HG02840 (cell line): ENCODE measurements around the gene NSUN3.
"Not testable (repeated sequence)": the region's sequence is repeated elsewhere in the genome, so short reads cannot be mapped to it uniquely, and the experiment has no call there.

ENCODE experiments used
- ATAC-seq: cut with Tn5 transposase; IDR thresholded peaks from one replicate; pipeline ENCODE4 v1.9.1; 2021; ENCODE audit warnings: mild to moderate bottlenecking, moderate library complexity, moderate number of reproducible peaks; ENCODE audit not compliant: unreplicated experiment, low FRiP score

NSUN3 gene

DNA sequence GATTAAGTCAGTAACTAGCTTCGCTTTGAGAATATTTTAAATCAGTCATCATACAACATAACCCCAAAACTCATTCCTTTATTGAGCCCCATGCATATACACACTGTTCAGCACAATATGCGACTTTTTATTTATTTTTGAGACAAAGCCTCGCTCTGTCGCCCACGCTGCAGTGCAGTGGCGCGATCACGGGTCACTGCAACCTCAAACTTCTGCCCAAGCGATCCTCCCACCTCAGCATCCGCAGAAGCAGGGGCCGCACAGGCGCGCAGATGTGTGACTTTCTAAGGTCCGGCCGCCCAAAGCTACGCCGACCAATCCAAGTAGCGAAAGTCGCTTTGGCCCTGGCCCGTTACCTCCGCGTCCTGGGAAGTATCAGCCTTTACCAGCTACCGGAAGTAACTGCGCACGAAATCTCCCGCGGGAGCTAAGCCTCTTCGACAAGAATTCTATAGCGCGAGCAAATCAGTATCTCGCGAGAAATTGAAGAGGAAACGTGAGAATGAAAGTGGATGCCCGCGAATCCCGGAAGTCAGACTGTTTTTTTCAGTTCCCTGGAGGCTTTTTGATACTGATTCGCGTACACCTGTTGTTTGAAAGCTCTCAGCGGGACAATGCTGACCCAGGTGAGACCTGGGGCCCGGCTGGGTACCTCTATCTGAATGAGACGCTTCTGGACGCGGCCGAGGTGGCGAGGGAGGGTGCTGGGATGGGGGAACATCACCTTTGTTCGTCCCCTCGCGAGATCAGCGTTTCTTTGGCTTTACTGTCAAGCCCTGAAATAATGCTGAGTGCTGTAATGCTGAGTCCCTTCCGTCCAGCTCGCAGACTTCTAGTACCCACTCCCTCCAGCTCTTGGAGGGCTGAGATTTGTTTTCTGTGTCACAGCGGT is at the start of gene NSUN3, which contains the start of gene DHFR2:
Gene NSUN3, plus strand, starts transcription at position 549 of the 892 bp plus-strand sequence. Its CDS starts 66 bp downstream, at position 615.
Gene DHFR2, minus strand, starts transcription at position 404 of the 892 bp plus-strand sequence. CDS start 1,405 bp downstream, outside the sequence.
- peak; percentile 96 for ATAC-seq

DNA sequence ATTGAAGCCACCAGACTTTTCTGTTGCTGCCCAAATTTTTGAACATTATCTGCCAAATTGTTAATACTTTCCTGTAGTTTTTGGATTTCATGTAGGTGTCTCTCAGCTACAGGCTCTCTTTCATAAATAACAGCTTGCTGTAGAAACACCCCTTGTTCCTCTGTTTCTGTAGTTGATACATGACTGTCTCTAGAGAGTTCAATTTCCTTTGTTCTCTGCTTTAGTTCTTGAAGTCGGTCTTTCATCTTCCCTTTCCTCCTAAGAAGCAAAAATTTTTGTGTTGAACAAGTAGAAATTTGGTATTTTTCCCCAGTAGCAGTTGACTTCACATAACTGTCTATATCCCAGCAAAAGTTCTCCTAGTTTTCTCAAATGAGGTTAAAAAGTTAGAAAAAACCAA is 47.8 kb upstream of the NSUN3 start:
- ATAC-seq, result no peak

DNA sequence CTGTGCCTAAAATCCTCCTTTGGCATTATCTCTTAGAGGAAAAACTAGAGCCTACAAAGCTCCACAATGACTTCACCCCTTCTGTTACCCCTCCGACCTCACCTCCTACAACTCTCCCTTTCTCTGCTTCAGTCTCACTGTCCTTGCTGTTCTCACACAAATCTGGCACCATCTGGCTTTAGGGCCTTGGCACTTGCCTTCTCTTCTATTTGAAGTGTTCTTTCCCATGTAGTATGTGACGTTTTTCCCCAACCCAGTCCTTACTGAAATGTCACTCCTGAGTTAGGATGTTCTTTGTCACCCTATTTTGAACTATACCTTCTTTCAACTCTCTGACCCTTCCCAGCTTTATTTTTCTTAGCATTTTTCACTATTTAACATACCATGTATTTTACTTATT is 43.2 kb upstream of the NSUN3 start:
- ATAC-seq, result no peak

DNA sequence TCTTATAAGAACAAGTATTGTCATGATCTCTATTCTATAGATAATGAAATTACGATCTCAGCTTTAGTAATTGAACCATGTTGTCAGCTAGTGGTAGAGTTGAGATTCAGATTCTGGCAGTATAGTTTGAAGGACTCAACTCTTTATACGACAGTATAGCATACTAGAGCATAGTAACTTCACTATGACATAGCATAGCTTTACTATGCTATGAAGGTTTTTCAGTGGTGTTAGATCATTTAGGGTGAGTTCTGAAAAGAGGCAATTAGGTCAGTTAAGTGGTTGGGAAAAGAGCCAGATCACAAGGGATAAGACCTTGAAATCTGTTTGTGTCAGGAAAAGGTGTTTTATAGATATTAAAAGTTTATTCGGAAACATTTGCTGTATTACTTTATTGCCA is 42.6 kb upstream of the NSUN3 start:
- ATAC-seq, result no peak

DNA sequence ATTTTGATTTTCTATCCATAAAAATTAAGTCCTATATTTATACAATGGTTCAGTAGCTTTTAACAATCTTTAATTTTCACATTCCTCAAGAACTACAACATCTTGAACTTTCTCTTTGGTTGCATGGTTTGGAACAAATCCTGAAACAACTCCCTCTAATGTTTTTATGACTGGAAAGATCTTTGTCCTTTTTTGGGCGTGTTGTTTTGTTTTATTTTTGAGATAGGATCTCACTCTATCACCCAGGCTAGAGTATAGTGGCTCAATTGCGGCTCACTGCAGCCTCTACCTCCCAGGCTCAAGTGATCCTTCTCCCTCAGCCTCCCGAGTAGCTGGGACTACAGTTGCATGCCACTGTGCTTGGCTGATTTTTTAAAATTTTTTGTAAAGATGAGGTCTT is 38.5 kb upstream of the NSUN3 start:
- ATAC-seq, result no peak

DNA sequence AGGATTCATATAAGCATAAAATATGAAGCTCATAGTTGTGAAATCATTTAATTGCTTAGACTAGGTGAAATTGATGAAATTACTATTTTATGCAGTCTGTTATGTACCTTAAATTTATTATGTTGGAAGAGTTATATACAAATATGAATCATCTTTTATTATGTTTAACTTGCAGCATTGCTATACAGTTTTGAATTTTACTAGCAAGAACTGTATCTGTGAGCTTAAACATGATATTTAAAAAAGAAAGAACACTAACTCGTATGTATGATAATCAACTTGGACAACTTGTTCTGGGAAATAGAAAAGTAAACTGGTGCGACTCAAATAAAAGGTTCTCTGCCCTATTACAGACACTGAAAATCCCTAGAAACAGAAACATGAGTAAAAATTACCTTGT is 36.2 kb upstream of the NSUN3 start:
- no peak for ATAC-seq

DNA sequence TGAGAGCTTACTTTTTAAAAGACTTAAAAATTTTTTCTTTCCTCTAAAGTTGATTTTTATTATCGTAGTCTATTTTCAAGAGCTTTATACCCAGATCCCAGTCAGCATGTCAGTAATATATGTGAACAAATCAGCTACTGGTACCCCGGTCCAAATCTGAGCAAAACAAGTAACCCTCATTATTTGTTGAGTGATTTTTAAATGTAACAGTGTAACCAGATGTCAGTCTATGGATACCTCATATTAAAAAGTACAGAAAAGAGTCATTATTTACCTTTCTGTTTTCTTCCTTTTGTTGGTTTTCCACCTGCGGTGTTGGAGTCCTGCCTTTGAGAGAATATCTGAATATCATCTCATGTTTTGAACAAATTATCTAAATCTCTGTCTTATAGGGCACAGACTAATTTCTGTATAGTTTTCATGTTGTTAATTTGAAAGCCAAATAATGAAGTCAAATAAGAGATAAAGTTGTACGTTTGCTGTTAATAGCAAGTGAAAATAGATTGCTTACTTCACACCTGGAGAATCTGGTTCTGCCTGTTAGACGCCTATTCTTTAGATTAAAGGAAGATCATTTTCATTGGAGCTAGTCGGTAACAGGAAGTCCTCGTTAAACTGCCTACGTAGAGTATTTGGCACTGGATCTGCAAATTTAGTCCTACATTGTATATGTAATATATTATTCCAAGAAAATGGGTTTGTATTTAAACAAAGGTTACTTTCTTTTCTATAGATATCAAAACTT is 34.6 kb upstream of the NSUN3 start, which contains the start of gene STX19:
Gene STX19, minus strand, starts transcription at position 505 of the 745 bp plus-strand sequence. CDS start 13,328 bp downstream, outside the sequence.
- no peak for ATAC-seq

DNA sequence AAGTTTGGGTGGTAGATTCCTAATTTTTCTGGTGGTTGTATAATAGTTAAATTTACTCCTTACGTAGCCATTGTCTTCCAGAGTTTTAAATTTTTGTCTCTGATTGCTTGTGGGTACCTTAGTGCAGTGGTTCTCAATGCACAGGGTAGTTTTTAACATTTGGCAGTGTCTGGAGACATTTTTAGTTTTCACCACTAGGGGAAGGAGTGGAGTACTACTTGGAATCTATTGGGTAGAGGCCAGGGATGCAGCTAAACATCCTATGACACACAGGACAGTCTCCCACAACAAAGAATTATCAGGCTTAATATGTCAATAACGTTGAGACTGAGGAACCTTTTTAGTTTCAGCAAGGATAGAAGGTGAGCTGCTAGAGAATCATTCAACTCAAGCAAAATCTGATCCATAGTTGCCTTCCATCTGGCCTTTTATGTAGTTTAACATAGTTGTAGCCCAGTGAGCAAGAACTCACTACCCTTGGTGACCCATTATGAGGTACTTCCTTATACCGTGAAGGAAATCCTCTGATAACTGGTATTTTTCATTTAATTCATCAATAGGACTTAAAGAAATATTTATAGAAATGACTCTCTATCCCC is 25.9 kb upstream of the NSUN3 start:
- no peak for ATAC-seq

DNA sequence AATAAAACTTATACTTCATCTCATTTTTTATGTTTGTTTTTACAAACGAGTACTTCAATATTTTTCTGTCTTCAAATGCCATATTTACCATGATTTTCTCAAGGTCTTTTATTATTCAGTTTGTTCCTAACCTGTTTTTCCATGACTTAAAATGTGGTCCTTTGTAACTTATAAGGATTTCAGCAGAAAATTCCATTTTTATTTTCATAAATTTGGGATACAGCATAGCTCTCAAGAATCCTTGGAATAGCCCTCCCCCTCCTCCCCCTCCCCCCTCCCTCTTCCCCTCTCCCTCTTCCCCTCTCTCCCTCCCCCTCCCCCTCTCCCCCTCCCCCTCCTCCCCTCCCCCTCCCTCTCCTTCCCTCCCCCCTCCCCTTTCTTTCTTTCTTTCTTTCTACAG is 19.6 kb upstream of the NSUN3 start:
- ATAC-seq, result no peak

DNA sequence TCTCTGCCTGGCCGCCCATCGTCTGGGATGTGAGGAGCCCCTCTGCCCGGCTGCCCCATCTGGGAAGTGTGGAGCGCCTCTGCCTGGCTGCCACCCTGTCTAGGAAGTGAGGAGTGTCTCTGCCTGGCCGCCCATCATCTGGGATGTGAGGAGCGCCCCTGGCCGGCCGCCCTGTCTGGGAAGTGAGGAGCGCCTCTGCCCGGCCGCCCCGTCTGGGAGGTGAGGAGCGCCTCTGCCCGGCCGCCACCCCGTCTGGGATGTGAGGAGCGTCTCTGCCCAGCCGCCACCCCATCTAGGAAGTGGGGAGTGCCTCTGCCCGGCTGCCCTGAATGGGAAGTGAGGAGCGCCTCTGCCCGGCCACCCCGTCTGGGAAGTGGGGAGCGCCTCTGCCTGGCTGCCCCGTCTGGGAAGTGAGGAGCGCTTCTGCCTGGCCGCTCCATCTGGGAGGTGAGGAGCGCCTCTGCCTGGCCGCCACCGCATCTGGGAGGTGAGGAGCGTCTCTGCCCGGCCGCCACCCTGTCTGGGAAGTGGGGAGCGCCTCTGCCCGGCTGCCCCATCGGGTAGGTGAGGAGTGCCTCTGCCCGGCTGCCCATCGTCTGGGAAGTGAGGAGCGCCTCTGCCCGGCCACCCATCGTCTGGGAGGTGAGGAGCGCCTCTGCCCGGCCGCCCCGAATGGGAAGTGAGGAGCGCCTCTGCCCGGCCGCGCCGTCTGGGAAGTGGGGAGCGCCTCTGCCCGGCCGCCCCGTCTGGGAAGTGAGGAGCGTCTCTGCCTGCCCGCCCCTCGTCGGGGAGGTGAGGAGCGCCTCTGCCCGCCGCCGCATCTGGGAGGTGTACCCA is 18.5 kb upstream of the NSUN3 start:
- ATAC-seq, result not testable (repeated sequence)

DNA sequence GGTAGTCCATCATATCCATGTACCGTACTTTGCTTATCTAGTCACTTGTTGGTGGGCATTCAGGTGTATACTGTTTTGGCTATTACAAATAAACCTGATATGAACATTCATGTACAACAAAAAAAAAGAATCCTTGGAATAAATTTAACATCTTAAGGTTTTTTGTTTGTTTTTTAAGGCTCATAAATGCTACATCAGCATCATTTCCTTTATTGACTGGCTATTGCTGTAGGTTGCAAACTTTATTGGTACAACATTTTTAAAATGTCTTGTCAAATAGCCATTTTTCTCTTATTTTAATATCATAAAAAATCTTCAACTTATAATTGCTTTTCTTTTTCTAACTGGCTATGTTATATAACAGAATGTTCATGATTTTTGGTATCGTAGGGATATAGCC is 16.3 kb upstream of the NSUN3 start:
- ATAC-seq, result no peak

DNA sequence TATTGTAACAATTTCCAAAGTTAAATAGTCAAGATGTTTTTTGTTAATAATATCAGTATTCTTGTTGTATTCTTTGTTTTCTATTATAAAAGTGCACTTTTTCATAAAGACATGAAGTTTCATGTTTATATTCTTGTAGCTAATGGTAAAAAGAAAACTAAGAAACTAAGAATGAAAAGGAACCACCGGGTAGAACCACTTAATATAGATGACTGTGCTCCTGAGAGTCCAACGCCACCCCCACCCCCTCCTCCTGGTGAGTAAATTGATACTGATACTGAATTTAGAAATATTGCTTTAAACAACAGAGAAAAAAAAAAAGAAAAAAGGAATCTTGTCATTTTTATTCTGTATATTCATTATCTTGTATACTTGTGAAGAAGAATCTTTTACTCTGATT is 13.6 kb upstream of the NSUN3 start:
- no peak for ATAC-seq

DNA sequence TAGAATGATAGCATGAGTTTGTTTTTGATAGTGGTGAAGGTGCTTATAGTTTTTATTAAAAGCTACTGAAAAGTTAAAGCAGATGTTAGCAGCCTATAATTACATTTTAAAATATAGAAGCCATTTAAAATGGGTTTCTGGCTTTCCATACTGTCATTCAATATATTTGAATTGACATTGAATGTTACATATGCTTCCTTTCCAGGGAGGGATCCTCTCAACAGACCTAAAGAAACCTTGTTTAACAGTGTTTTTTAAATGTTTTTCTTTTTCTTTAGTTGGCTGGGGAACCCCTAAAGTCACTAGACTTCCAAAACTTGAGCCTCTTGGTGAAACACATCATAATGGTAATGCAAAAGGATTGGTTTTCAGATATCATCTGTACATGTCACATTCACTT is 12.3 kb upstream of the NSUN3 start:
- no peak for ATAC-seq

DNA sequence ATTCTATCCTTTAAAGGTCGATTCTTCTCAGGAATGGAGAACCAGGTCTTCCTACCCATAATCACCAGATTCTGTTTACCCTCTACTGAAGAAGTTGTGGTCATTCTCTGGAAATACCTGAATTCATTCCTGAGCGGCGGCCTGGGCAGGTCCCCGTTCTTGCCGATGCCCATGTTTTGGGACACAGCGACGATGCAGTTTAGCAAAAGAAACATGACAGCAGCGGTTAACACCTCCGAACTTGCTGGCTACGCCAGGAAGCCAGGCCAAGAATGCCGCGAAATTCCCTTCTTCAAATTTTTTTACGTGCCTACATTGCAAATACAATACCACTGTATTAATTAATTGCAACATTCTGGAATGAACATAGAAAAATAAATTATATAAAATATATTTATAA is 1.6 kb upstream of the NSUN3 start:
- no peak for ATAC-seq

DNA sequence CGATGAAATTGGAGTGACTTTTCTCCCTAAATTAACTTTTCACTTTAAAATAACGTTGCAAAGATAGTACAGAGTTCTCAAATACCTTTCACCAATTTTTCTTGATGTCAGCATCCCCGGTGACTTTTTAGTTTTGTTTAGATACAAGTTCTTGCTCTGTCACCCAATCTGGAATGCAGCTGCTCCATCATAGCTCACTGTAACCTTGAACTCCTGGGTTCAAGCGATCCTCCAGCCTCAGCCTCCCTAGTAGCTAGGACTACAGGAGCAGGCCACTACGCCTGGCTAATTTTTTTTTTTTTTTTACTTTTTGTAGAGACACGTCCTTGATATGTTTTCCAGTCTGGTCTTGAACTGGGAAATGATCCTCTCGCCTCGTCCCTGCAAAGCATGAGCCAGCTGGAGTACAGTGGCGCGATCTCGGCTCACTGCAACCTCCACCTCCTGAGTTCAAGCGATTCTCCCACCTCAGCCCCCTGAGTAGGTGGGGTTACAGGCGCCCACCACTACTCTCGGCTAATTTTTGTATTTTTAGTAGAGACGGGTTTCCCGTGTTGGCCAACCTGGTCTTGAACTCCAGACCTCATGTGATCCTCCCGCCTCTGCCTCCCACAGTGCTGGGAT is 747 bp downstream of the NSUN3 start:
- ATAC-seq, result no peak

DNA sequence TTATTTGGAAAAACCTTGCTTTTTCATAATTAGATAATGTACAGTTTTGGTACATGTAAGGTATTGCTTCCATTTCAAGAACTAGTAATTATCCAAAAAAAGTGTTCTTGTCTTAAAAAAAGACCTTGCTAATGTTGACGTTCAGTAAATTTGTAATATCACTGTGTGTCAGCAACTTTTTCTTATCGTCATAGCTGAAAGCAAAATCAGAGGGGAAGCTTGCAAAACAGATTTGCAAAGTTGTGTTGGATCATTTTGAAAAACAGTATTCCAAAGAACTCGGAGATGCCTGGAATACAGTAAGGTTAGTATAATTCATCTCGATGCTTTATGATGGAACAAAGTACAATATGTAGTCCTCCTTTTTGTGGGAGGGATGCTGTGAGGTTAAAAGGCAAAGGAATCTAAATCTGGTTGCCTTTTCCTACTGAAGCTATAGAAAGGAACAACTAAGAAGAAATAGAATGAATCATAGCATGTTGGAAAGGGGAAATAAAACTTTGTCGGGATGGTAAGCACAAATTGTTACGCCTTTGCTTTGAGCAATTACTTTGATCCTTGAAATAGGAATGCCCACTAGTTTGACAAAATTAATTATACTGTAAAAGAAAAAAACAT is 1.5 kb downstream of the NSUN3 start:
- no peak for ATAC-seq

DNA sequence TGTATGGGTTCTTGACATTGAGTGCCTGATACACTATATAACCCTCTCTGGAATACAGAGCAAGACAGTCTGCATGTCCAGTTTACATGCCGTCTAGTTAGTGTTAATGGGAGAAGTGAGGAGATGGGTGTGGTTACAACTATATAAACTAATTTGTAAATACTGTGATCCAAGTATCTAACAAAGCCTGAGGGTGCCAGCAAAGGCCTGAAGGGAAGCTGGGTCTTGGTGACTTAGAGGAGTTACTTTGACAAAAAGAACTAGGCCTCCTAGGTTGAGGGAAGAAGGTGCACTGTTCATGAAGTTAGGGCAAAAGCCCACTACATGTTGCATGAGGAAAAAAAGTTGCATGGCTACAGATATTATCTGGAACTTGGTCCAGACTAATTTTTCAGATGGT is 2.3 kb downstream of the NSUN3 start:
- ATAC-seq, result no peak

DNA sequence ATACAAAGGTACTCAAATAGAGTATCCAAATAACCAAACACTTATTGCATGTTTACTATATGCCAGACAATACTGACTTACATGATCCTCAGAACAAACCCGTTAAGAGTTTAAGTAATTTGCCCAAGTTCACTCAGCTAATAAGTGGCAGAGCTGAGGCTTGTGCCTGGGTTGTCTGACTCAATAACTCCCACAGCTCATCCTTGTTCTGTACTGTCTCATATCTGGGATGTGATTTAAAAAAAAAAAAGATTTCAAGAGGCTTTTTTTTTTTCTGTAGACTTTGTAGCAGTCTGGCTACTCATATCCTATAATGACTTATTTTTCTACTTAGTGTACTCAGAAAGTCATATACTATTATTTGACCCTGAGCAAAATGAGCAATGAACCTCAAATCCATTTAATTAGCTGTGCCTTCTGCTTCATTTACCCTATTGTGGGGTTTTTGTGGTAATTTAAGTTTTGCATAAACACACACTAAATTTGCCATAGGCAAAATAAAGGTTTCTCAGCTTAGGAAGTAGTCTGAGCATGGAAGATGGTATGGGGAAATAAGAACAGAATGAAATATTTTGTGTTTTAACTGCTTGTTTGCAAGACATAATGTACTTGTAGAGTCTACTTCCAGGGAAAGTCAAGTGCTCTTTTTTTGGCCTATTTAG is 3.1 kb downstream of the NSUN3 start:
- no peak for ATAC-seq
